Keratinocyte (primary cell): ENCODE results near the gene CLEC16A. TPM values are rescaled to one million over a fixed set of nuclear protein-coding genes. Genes with fewer than 3 reads are reported as not detected.

Experiments
- DNase-seq: peaks from one replicate; pipeline ENCODE4 v3.0.0-alpha.2; 2011; ENCODE audit warnings: low read depth, missing footprints, low spot score
- FAIRE-seq: peaks from 2 replicates; lab custom pipeline; 2011; peaks lifted over from hg19 to GRCh38; lab: Jason Lieb, UNC
- H2AFZ ChIP-seq: 2 replicates; pipeline ENCODE4 v1.6.0; 2012; ENCODE audit warnings: low read length, control low read depth, inconsistent platforms; ENCODE audit not compliant: control insufficient read depth
- H3K27ac ChIP-seq: 2 replicates; pipeline ENCODE4 v1.5.1; 2011; ENCODE audit warnings: low read length; ENCODE audit not compliant: control insufficient read depth, insufficient read depth
- H3K27me3 ChIP-seq: 3 replicates; pipeline ENCODE4 v1.6.0; 2011; ENCODE audit warnings: low read length; ENCODE audit not compliant: control insufficient read depth, insufficient read depth; ENCODE audit errors: extremely low read depth
- H3K36me3 ChIP-seq, 2 experiments: 2 replicates in 1 of 2; 3 replicates in 1 of 2; pipeline ENCODE4 v1.5.1; 2011; ENCODE audit warnings: low read length in 2 of 2, mild to moderate bottlenecking in 1 of 2; ENCODE audit not compliant: control insufficient read depth in 2 of 2, insufficient read depth in 2 of 2; ENCODE audit errors: extremely low read depth in 1 of 2
- H3K4me1 ChIP-seq: 3 replicates; pipeline ENCODE4 v1.5.1; 2011; ENCODE audit warnings: low read length; ENCODE audit not compliant: control insufficient read depth, insufficient read depth; ENCODE audit errors: extremely low read depth
- H3K4me2 ChIP-seq: 3 replicates; pipeline ENCODE4 v1.6.0; 2011; ENCODE audit warnings: low read depth, low read length; ENCODE audit not compliant: control insufficient read depth, insufficient read depth; ENCODE audit errors: extremely low read depth
- H3K4me3 ChIP-seq, 3 experiments: fragments of 200-600 bp in 1 of 3; sonication (generic) in 1 of 3; 2 replicates in 2 of 3; 3 replicates in 1 of 3; pipeline ENCODE4 v1.5.1; 2011 to 2016; ENCODE audit warnings: low read length in 3 of 3, mild to moderate bottlenecking in 3 of 3, control low read depth in 2 of 3, inconsistent platforms in 1 of 3, low read depth in 1 of 3, mixed read lengths in 1 of 3, mixed run types in 1 of 3, moderate library complexity in 1 of 3; ENCODE audit not compliant: control insufficient read depth in 2 of 3, insufficient read depth in 2 of 3; ENCODE audit errors: extremely low read depth in 1 of 3
- H3K79me2 ChIP-seq: 2 replicates; pipeline ENCODE4 v1.6.0; 2012; ENCODE audit warnings: low read length; ENCODE audit not compliant: control insufficient read depth, insufficient read depth
- H3K9ac ChIP-seq: 3 replicates; pipeline ENCODE4 v1.6.0; 2011; ENCODE audit warnings: low read length; ENCODE audit not compliant: control insufficient read depth, insufficient read depth; ENCODE audit errors: extremely low read depth
- H3K9me1 ChIP-seq: 3 replicates; pipeline ENCODE4 v1.6.0; 2011; ENCODE audit warnings: low read length; ENCODE audit not compliant: control insufficient read depth, insufficient read depth; ENCODE audit errors: extremely low read depth
- H3K9me3 ChIP-seq: 2 replicates; pipeline ENCODE4 v1.5.1; 2012; ENCODE audit warnings: low read depth, low read length; ENCODE audit not compliant: control insufficient read depth
- H4K20me1 ChIP-seq: 3 replicates; pipeline ENCODE4 v1.6.0; 2011; ENCODE audit warnings: low read length; ENCODE audit not compliant: control insufficient read depth, insufficient read depth; ENCODE audit errors: extremely low read depth
- EZH2 ChIP-seq: IDR thresholded peaks from one replicate; pipeline ENCODE4 v1.6.1; 2012; ENCODE audit warnings: inconsistent platforms, mild to moderate bottlenecking, low read length, moderate library complexity
- dilution Hi-C: fragments of 300-500 bp; cut with MboI; formaldehyde crosslinking; loops from one replicate; pipeline ENCODE4 v1.7.0; 2020; ENCODE audit warnings: low sequenced_read_pairs; ENCODE audit not compliant: extremely low pct_ligation_motif_present
- polyA plus RNA-seq, 5 experiments: library from polyadenylated mRNA; depleted of rRNA in 3 of 5; stranded (reverse) in 3 of 5; stranded (forward) in 1 of 5; unstranded in 1 of 5; fragments of >200 nt; gene quantifications; 1 replicate in 1 of 5; 2 replicates in 3 of 5; 3 replicates in 1 of 5; pipeline versions ENCODE4 v1.2.1 to v1.2.3, GENCODE V29; 2011 to 2012; ENCODE audit warnings: missing spikeins in 2 of 5, low read depth in 1 of 5, low replicate concordance in 1 of 5
- TF ChIP-seq, protein P1 (sequence below), 3 experiments: IDR thresholded peaks in 1 of 3; conservative IDR thresholded peaks in 1 of 3; optimal IDR thresholded peaks in 1 of 3; 2 replicates in 2 of 3; 3 replicates in 1 of 3; pipeline versions ENCODE3 to v1.5.1; 2011; ENCODE audit warnings: low read length in 3 of 3, mild to moderate bottlenecking in 3 of 3, moderate library complexity in 2 of 3, control low read depth in 1 of 3, inconsistent platforms in 1 of 3; ENCODE audit not compliant: insufficient read depth in 2 of 3; ENCODE audit errors: extremely low read depth in 1 of 3

Gene CLEC16A
- polyA plus RNA-seq, 1 donor (not counting 4 experiments of a cell fraction or from before 2014, with no cell fraction given) = 9.5 TPM

DNA sequence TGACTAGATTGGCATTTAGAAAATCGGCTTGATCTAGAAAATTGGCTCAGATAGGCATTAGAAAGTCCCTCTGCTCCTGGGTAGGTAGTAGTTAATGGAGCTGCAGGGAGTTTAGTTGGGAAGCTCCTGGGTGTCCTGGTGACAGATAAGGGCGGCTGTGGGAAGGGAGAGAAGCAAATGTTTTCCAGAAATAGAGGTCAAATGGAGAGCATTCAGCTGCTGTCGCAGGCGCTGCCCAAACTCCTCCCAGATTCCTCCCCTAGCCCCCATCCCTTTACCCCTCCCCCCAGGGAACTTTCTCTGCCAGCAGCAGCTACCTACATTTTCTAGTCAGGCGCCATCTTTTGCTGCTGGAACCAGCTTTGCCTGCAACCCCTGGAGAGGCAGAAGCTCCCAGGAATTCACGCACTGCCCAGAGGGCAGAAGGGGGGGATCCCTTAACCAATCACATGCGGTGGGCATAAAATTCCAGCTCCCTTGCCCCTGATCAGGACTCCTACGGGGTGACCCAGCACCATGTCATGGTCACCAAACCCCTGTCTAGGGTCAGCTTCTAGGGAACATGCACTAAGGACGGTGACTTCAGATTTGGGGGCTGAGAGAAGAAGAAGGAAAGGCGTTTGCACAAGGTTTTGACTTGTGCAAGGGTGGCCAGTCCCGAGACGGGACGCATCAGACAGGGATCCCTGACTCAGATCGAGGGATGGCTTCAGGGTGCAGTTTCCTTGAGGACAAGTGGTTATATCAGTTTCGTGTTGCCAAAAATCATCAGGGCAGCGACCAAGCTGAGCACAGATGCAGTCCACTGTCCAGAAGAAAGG, 267.8 kb downstream of the CLEC16A start:
- DNase-seq = no peak
- Histone ChIP-seq H3K4me3 (no peak overlapping the region), H3K9me1 (no peaks in the 10 kb centered on the region), H3K4me1 (peaks cover 27% of the 10 kb centered on the region), H3K4me2 (peak overlapping the region; percentile 30), H3K36me3 (no peaks in the 10 kb centered on the region), H4K20me1 (no peaks in the 10 kb centered on the region), H3K79me2 (no peaks in the 10 kb centered on the region), H2AFZ (no peak overlapping the region), H3K27ac (no peak overlapping the region), H3K9me3 (peaks cover 11% of the 10 kb centered on the region), H3K27me3 (no peaks in the 10 kb centered on the region), H3K9ac (peak overlapping the region; percentile 2)
- dilution Hi-C loops = no loop called here
- FAIRE-seq = no peak
- TF ChIP-seq, protein P1, sequence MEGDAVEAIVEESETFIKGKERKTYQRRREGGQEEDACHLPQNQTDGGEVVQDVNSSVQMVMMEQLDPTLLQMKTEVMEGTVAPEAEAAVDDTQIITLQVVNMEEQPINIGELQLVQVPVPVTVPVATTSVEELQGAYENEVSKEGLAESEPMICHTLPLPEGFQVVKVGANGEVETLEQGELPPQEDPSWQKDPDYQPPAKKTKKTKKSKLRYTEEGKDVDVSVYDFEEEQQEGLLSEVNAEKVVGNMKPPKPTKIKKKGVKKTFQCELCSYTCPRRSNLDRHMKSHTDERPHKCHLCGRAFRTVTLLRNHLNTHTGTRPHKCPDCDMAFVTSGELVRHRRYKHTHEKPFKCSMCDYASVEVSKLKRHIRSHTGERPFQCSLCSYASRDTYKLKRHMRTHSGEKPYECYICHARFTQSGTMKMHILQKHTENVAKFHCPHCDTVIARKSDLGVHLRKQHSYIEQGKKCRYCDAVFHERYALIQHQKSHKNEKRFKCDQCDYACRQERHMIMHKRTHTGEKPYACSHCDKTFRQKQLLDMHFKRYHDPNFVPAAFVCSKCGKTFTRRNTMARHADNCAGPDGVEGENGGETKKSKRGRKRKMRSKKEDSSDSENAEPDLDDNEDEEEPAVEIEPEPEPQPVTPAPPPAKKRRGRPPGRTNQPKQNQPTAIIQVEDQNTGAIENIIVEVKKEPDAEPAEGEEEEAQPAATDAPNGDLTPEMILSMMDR (optimal IDR thresholded peaks at IDR 0.05 in 1 of 3, IDR thresholded peaks at IDR 0.05 in 1 of 3, conservative IDR thresholded peaks at IDR 0.05 in 1 of 3; ENCODE audit: extremely low read depth in 1 of 3, insufficient read depth in 2 of 3, low read length in 3 of 3) = no peak
- TF ChIP-seq EZH2 = no peak

DNA sequence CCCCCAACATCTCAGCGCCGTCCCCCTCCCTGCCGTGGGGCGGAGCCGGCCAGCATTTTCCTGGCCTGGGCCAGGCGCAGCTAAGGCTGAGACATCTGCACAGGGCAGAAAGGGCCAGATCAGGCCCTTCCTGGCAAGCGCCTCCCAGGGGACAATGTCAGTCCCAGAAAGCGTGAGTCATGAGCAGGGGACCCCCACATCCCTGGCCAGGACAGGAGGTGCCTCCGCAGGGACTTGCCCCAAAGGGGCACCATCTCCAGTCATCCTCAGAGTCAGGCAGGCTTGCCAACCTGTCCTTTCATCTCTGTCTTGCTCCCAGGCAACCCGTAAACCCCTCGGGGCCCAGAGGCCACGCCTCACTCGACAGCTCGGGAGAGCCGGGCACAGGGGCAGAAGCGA, 268.4 kb downstream of the CLEC16A start:
- H3K9ac ChIP-seq = peak overlapping the region; percentile 2
- TF ChIP-seq, protein P1 (optimal IDR thresholded peaks at IDR 0.05 in 1 of 3, IDR thresholded peaks at IDR 0.05 in 1 of 3, conservative IDR thresholded peaks at IDR 0.05 in 1 of 3; ENCODE audit: extremely low read depth in 1 of 3, insufficient read depth in 2 of 3, low read length in 3 of 3) = no peak
- no peak for TF ChIP-seq EZH2
- no peak for DNase-seq
- peak overlapping the region; percentile 2 for H3K27ac ChIP-seq
- dilution Hi-C loops = no loop called here
- peak overlapping the region; percentile 30 for H3K4me2 ChIP-seq
- H4K20me1 ChIP-seq = no peaks in the 10 kb centered on the region
- no peak for FAIRE-seq
- H3K27me3 ChIP-seq = no peaks in the 10 kb centered on the region
- H3K4me1 ChIP-seq = peaks cover 25% of the 10 kb centered on the region
- H3K9me3 ChIP-seq = peaks cover 6% of the 10 kb centered on the region
- H3K36me3 ChIP-seq = no peaks in the 10 kb centered on the region
- peak overlapping the region; percentile 56 for H2AFZ ChIP-seq
- no peaks in the 10 kb centered on the region for H3K79me2 ChIP-seq
- H3K4me3 ChIP-seq = no peak overlapping the region
- H3K9me1 ChIP-seq = no peaks in the 10 kb centered on the region
